OCI-LY7 (cell line): ENCODE measurements around the gene GRB10. TPM values are rescaled to one million over a fixed set of nuclear protein-coding genes. Genes with fewer than 3 reads are reported as not detected.

Experiments used
- BruUV-seq: library from RNA; stranded (reverse); fragments of 400-500 nt; replicated peaks from 2 replicates; lab custom pipeline; 2021; lab: Mats Ljungman, UMichigan
- CTCF ChIA-PET: fragments of 300-600 bp; sonication (Branson Sonifier 250); formaldehyde crosslinking; loops from one replicate; lab custom pipeline; 2022; ENCODE audit warnings: antibody characterized with exemption; ENCODE audit not compliant: unreplicated experiment; lab: Charles Lee
- POLR2A ChIA-PET: fragments of 300-600 bp; sonication (Branson Sonifier 250); formaldehyde crosslinking; loops from one replicate; lab custom pipeline; 2022; ENCODE audit warnings: antibody characterized with exemption; lab: Charles Lee
- DNase-seq: peaks from one replicate; pipeline ENCODE4 v3.0.0-alpha.2; 2015; ENCODE audit warnings: low spot score
- H2AFZ ChIP-seq: fragments of 200-600 bp; sonication (generic), shearing (Covaris generic); 2 replicates; pipeline ENCODE4 v1.6.1; 2014; ENCODE audit warnings: mild to moderate bottlenecking, antibody characterized with exemption, low read length, moderate library complexity
- H3K27ac ChIP-seq: fragments of 200-600 bp; sonication (generic); 2 replicates; pipeline ENCODE4 v1.5.1; 2014; ENCODE audit warnings: mixed run types, low read depth, mild to moderate bottlenecking, moderate library complexity, low read length, inconsistent platforms; ENCODE audit not compliant: poor library complexity, severe bottlenecking
- H3K36me3 ChIP-seq: fragments of 200-600 bp; sonication (generic); 2 replicates; pipeline ENCODE4 v1.6.1; 2014; ENCODE audit warnings: mild to moderate bottlenecking, antibody characterized with exemption, low read length, moderate library complexity, mixed read lengths; ENCODE audit not compliant: insufficient read depth
- H3K4me1 ChIP-seq: fragments of 200-600 bp; sonication (generic); 2 replicates; pipeline ENCODE4 v1.5.1; 2014; ENCODE audit warnings: mild to moderate bottlenecking, low read length; ENCODE audit not compliant: insufficient read depth, poor library complexity, severe bottlenecking
- H3K4me2 ChIP-seq: fragments of 200-600 bp; sonication (generic); 2 replicates; pipeline ENCODE4 v1.6.1; 2014; ENCODE audit warnings: mild to moderate bottlenecking, low read length
- H3K4me3 ChIP-seq: fragments of 200-600 bp; sonication (generic); 2 replicates; pipeline ENCODE4 v1.5.1; 2014; ENCODE audit warnings: mild to moderate bottlenecking, low read depth, low read length; ENCODE audit not compliant: poor library complexity, severe bottlenecking
- H3K79me2 ChIP-seq: fragments of 200-600 bp; sonication (generic); 2 replicates; pipeline ENCODE4 v1.6.1; 2016; ENCODE audit warnings: low read depth, mild to moderate bottlenecking, low read length, moderate library complexity, mixed read lengths; ENCODE audit not compliant: insufficient read depth
- H3K9me2 ChIP-seq: fragments of 200-600 bp; sonication (generic); 2 replicates; pipeline ENCODE4 v1.6.1; 2016; ENCODE audit warnings: mild to moderate bottlenecking, low read length, mixed read lengths; ENCODE audit not compliant: insufficient read depth
- H3K9me3 ChIP-seq: fragments of 200-600 bp; sonication (generic); 2 replicates; pipeline ENCODE4 v1.6.1; 2014; ENCODE audit warnings: mild to moderate bottlenecking, mixed run types, low read length, mixed read lengths
- H4K20me1 ChIP-seq: fragments of 200-600 bp; sonication (generic); 2 replicates; pipeline ENCODE4 v1.6.1; 2014; ENCODE audit warnings: mild to moderate bottlenecking, antibody characterized with exemption, low read length, moderate library complexity, mixed read lengths; ENCODE audit not compliant: insufficient read depth
- EZH2phosphoT487 ChIP-seq: fragments of 200-600 bp; sonication (generic); IDR thresholded peaks from 2 replicates; pipeline ENCODE4 v1.6.1; 2018; ENCODE audit warnings: low read depth, borderline replicate concordance, mild to moderate bottlenecking, mixed run types, antibody characterized with exemption, low read length, moderate library complexity, mixed read lengths
- intact Hi-C: fragments of 100-400 bp; cut with micrococcal nuclease; formaldehyde crosslinking; loops from one replicate; pipeline ENCODE4 v1.10.0; 2022; ENCODE audit not compliant: unreplicated experiment
- total RNA-seq, 2 experiments: library from RNA; depleted of rRNA in 1 of 2; stranded (reverse); fragments of >200 nt in 1 of 2; shearing (Covaris generic) in 1 of 2; gene quantifications; 2 replicates each; pipeline ENCODE4 v1.2.3, GENCODE V29; 2014 to 2022
- TF ChIP-seq, protein P1 (sequence below): fragments of 200-600 bp; sonication (generic); conservative IDR thresholded peaks from 2 replicates; pipeline ENCODE4 v1.5.1; 2014; ENCODE audit warnings: mild to moderate bottlenecking, antibody characterized with exemption, low read length, moderate library complexity, mixed read lengths

GRB10 gene
- total RNA-seq, 2 experiments from 2014 or later, result not detected

DNA sequence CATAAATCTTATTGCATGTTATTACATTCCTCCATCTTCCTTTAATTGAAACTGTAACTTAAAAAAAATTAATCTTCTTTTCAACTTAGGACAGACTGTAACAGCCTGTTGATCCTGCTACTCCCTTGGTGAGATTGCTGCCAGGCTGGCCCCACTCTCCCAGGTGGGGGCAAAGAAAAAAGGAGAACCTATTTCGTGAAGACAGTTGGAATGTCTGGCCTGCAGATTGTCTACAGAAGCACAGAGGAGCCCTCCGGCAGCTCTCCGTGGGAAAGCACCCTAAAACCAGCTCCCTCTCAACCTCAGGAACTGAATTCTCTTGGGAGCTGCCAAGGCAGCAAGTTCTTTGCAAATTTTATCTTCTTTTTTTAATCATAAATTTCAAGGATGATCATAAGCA lies 32.8 kb downstream of the GRB10 start:
- Histone ChIP-seq H3K79me2 (no peaks in the 10 kb centered on the region), H4K20me1 (no peaks in the 10 kb centered on the region), H3K4me2 (no peak overlapping the region), H3K27ac (no peak overlapping the region), H3K9me3 (no peaks in the 10 kb centered on the region), H3K9me2 (no peaks in the 10 kb centered on the region), H2AFZ (no peak overlapping the region), H3K4me3 (no peak overlapping the region), H3K36me3 (no peaks in the 10 kb centered on the region), H3K4me1 (no peaks in the 10 kb centered on the region)
- no TSS peak for BruUV-seq
- DNase-seq, result no peak
- TF ChIP-seq, protein P1, sequence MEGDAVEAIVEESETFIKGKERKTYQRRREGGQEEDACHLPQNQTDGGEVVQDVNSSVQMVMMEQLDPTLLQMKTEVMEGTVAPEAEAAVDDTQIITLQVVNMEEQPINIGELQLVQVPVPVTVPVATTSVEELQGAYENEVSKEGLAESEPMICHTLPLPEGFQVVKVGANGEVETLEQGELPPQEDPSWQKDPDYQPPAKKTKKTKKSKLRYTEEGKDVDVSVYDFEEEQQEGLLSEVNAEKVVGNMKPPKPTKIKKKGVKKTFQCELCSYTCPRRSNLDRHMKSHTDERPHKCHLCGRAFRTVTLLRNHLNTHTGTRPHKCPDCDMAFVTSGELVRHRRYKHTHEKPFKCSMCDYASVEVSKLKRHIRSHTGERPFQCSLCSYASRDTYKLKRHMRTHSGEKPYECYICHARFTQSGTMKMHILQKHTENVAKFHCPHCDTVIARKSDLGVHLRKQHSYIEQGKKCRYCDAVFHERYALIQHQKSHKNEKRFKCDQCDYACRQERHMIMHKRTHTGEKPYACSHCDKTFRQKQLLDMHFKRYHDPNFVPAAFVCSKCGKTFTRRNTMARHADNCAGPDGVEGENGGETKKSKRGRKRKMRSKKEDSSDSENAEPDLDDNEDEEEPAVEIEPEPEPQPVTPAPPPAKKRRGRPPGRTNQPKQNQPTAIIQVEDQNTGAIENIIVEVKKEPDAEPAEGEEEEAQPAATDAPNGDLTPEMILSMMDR, result no peak
- TF ChIP-seq EZH2phosphoT487, result no peak
- POLR2A ChIA-PET, result no interaction called here
- CTCF ChIA-PET, result no interaction called here
- intact Hi-C loops, result no loop called here

DNA sequence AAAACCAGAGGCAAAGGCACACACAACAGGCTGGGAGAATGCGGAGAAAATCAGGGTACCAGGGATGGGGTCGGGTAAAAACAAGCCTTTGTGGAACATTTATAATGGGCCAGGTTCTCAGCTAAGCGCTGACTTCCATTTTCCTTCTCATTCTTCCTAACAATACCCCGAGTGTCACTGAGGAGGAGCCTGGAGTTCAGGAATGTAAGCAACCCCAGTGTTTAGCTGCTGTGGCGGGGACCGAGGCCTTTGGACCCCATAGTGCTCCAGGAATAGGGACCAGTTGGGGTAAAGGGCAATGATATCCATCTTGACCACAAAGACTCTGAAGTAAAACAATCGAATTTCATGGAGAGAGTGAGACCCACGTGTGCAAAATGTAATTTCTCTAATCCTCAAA lies 34.2 kb downstream of the GRB10 start:
- BruUV-seq, result no TSS peak
- H4K20me1 ChIP-seq, result no peaks in the 10 kb centered on the region
- H3K9me3 ChIP-seq, result no peaks in the 10 kb centered on the region
- no peak overlapping the region for H3K27ac ChIP-seq
- no peaks in the 10 kb centered on the region for H3K9me2 ChIP-seq
- TF ChIP-seq, protein P1, result no peak
- no peak for TF ChIP-seq EZH2phosphoT487
- no peaks in the 10 kb centered on the region for H3K4me1 ChIP-seq
- no peak overlapping the region for H3K4me2 ChIP-seq
- intact Hi-C loops, result no loop called here
- no peak overlapping the region for H3K4me3 ChIP-seq
- no peaks in the 10 kb centered on the region for H3K36me3 ChIP-seq
- H3K79me2 ChIP-seq, result no peaks in the 10 kb centered on the region
- ChIA-PET CTCF (no interaction called here), POLR2A (no interaction called here)
- DNase-seq, result no peak
- no peak overlapping the region for H2AFZ ChIP-seq

DNA sequence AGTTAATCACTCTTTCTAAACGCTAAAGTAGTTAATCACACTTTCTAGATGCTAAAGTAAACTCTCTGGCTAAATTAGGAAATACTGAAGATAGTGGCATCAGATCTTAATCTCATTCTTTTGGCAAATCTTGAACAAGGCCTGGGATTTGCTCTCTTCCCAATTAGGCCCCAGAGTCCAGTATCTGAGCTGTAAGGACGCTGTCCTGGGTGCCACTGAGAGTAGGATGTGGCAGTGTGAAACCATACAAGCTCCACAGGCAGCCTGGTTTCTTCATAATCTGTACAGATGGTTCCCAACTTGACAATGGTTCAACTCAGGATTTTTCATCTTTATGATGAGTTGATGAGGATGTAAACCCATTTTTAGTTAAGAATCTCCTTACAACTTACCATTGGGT lies 36.9 kb downstream of the GRB10 start:
- no peak overlapping the region for H3K4me2 ChIP-seq

More for the DNA sequence above, 36.9 kb downstream of the GRB10 start:
- CTCF ChIA-PET, result no interaction called here
- H4K20me1 ChIP-seq, result no peaks in the 10 kb centered on the region
- TF ChIP-seq EZH2phosphoT487, result no peak
- TF ChIP-seq, protein P1, result no peak
- no peaks in the 10 kb centered on the region for H3K9me2 ChIP-seq
- H3K4me1 ChIP-seq, result no peaks in the 10 kb centered on the region
- no peak overlapping the region for H3K27ac ChIP-seq
- H3K9me3 ChIP-seq, result no peaks in the 10 kb centered on the region
- BruUV-seq, result no TSS peak
- POLR2A ChIA-PET, result interaction anchor here (0.7 kb wide), 1 partner anchor 11 kb away, joined by 3 read pairs; no protein-coding TSS in a partner anchor
- intact Hi-C loops, result no loop called here
- H3K36me3 ChIP-seq, result no peaks in the 10 kb centered on the region
- DNase-seq, result no peak
- H3K79me2 ChIP-seq, result no peaks in the 10 kb centered on the region
- H3K4me3 ChIP-seq, result no peak overlapping the region
- no peak overlapping the region for H2AFZ ChIP-seq
